NCI-H748 (cell line): ENCODE measurements around the gene ZNF569.
A peak's percentile ranks its signal among the peaks of the same experiment; 100 is the strongest.
"Not testable (repeated sequence)": the region's sequence is repeated elsewhere in the genome, so short reads cannot be mapped to it uniquely, and the experiment has no call there.

Source experiments
- DNase-seq: peaks from one replicate; lab custom pipeline; 2025; ENCODE audit not compliant: unreplicated experiment; lab: John Stamatoyannopoulos, UW

Gene ZNF569

GRCh38 chr19:37466798-37467607, at the start of gene ZNF569:
Gene ZNF569, minus strand, starts transcription at chr19:37467444. Its CDS starts 22,523 bp downstream, at chr19:37444921.
- DNase-seq, result peak; percentile 98

GRCh38 chr19:37513397-37513796, 46.2 kb upstream of the ZNF569 start:
- DNase-seq, result no peak

- DNase-seq, result no peak
These were observed 44.6 kb upstream of the ZNF569 start for GRCh38 chr19:37511821-37512220.

- DNase-seq, result no peak
These were observed 43.9 kb upstream of the ZNF569 start for GRCh38 chr19:37511186-37511585.

GRCh38 chr19:37507167-37507464, 39.9 kb upstream of the ZNF569 start:
- no peak for DNase-seq

GRCh38 chr19:37506387-37507166, 39.3 kb upstream of the ZNF569 start, which contains the start of gene ZNF793:
Gene ZNF793, plus strand, starts transcription at chr19:37506939. Its CDS starts 16,501 bp downstream, at chr19:37523440.
- DNase-seq, result peak; percentile 96

GRCh38 chr19:37505958-37506386, 38.7 kb upstream of the ZNF569 start:
- DNase-seq, result no peak

- DNase-seq, result no peak
These were observed 25.0 kb upstream of the ZNF569 start for GRCh38 chr19:37492213-37492612.

GRCh38 chr19:37484406-37485168, 17.3 kb upstream of the ZNF569 start:
- DNase-seq, result no peak

GRCh38 chr19:37472165-37472564, 4.9 kb upstream of the ZNF569 start:
- DNase-seq, result no peak

GRCh38 chr19:37470216-37470615, 3.0 kb upstream of the ZNF569 start:
- no peak for DNase-seq

GRCh38 chr19:37468961-37469777, 1.9 kb upstream of the ZNF569 start, which contains the start of gene ZNF570:
Gene ZNF570, plus strand, starts transcription at chr19:37469356. Its CDS starts 999 bp downstream, at chr19:37470355.
- DNase-seq, result peak; percentile 96

- DNase-seq, result no peak
These were observed 405 bp upstream of the ZNF569 start for GRCh38 chr19:37467608-37468090.

GRCh38 chr19:37466277-37466797, 907 bp downstream of the ZNF569 start:
- no peak for DNase-seq

- no peak for DNase-seq
These were observed 14.6 kb downstream of the ZNF569 start for GRCh38 chr19:37452500-37453245.

- no peak for DNase-seq
These were observed 53.7 kb downstream of the ZNF569 start for GRCh38 chr19:37413313-37414084.

- DNase-seq, result no peak
These were observed 54.5 kb downstream of the ZNF569 start for GRCh38 chr19:37412700-37413099.

GRCh38 chr19:37406140-37406846, 61.0 kb downstream of the ZNF569 start:
- not testable (repeated sequence) for DNase-seq
